Measurements from ENCODE around the gene KIF25.

KIF25 gene

DNA sequence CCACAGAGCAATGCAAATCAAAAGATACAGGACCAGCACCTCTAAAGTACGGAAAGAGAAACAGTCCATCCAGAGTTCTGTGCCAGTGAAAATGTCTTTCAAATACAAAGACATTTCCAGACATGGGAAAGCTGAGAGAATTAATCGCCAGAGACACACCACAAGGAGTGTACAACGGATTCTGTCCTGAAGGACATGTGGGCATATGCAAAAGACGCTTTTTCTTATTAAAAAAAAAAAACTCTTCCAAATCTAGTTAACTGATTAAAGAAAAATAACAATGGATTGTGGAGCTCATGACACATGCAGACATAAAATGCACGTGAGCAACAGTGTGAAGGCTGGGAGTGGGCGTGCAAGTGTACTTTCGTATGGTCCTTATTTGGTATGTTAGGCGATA, 22.8 kb downstream of the KIF25 start:
- no peak for DNase-seq

DNA sequence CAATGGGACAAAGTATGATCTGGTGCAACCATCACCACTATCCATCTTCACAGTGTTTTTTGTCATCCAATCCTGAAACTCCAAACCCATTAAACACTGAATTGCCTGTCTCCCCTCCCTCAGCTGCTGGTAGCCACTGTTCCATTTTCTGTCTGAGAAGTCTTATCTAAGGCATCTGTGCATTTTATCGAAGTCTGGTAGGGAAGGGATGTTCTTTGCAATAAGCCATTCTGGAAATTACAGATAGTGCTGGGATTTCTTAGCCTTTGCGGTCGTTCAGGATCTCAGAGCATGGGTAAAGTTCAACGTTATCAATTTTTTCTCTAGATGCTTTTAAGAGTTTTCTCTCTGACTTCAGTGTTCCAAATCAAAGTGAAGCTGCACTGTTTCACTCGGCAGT, 24.1 kb downstream of the KIF25 start:
- DNase-seq = no peak

DNA sequence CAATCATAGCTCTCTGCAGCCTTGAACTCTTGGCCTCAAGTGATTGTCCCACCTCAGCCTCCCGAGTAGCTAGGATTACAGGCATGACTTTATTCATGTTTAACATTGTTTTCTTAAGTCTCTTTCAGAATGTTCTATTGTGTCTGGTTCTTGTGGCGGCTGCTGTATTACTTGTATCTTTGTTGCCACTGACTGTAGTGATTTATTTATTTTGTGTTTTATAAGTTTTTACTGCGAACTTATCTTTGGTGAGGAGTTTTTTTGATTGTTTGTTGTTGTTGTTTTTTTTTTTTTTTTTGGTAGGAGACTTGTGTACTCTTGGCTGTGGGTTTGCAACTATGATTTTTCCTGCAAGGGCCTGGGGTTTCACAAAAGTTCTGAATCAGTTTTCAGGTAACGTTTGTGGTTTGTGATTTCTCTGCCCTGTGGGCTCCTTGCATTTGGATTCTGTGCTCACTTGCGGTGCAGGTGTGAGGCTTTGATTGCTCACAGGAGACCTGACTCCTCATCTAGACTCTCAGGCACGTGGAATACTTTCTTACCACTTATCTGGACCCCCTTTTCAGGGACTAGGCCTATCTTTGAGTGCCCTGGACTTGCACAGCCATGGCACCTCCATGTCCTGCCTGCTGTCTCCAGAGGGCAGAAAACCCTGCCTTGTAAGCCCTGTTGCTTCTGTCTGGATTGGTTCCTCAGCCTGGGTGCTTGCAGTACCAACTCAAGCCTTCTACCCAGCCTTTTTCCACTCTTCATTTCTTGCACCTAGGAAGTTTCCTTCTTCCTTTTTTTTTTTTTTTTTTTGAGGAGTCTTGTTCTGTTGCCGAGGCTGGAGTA, 25.2 kb downstream of the KIF25 start:
- no peak for DNase-seq

DNA sequence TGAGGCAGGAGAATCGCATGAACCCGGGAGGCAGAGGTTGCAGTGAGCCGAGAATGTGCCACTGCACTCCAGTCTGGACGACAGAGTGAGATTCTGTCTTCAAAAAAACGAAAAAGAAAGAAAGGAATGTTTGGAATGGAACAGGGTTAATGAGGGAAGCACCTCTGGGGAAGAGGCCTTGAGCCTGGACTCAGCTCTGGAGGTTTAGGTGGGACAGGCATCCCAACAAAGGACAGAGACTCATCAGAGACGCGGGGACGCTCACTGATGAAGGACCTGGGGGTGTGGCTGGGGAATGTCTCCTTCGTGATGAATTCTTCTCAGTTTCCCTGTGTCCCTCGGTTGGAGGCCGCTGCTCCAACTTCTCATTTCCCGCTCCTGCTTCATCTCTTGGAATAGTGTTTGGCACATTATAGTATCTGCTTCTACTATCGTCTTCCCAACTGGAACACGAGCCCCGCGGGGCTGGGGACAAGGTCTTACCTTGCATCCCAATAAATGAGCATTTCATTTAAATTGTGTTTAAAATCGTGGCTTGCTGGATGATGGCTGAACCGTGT, 27.6 kb downstream of the KIF25 start:
- DNase-seq = no peak

DNA sequence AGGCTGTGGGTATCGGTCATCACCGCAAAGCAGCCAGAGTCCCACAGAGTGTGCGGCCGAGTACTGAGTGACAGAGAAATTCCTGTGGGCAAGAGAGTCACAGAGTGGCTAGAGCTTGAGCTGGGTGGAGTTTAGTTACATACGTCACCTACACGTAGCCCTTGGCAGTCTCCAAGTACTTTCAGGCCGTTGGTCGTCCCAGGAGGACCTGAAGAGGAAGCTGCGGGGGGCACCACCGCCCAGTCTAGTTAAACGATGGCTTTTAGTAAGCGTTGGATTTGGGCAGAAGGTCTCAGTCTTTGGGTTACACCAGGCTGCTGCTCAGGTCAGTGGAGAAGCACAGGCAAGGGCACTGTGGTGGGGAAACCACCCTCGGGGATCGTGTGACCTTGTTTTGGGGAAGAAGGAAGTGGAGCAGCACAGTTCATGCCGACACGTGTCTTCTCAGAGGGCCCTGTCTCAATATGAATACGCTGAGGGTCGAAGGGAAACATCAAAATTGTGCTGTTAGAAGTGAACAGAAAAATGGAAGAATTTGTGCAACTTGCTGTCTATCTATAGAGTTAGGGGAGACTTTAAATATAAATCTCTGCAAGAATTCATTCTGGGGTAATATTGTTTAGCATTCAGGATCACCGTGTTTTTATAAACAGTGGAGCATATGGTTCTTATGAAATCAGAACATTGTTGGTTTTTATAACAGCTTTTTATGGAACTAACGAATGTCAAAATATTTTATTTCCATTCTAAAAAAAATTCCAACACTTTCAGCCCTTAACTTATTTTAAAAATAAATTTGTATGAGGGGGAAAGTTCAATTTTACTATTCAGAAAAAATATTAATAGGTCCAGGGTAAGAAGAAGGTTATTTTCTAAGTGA, 28.6 kb downstream of the KIF25 start:
- DNase-seq = no peak

DNA sequence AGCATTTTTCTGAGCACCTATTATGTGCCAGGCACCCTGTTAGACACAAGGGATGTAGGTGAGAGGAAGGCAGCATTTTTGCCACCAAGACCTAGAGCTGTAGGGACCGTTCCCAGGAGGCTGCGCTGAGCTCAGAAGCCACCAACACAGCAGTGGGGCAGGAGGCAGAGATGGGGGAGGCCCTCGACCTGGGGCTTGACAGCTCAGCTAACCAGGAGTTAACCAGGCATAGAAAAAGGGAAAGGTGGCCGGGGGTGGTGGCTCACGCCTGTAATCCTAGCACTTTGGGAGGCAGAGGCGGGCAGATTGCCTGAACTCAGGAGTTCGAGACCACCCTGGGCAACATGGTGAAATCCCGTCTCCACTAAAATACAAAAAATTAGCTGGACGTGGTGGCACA, 29.5 kb downstream of the KIF25 start:
- no peak for DNase-seq

DNA sequence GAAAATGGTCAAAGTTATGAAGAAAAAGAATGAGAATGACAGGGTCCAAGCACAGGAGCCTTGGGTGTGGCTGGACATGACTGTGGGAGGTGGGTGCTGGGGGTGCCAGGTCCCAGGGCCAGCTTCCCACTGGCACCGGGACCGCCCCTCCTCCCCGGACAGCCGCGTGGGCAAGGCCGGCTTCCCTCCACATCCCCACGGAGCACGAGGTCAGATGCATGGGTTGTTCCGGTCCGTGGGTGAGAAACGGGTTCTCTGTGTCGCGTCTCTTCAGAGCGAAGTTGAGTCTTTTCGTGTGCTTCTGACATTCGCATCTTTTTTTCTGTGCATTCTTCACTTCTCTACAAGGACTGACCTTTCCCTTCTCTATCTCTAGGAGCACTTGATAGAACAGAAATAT, 30.1 kb downstream of the KIF25 start:
- no peak for DNase-seq

DNA sequence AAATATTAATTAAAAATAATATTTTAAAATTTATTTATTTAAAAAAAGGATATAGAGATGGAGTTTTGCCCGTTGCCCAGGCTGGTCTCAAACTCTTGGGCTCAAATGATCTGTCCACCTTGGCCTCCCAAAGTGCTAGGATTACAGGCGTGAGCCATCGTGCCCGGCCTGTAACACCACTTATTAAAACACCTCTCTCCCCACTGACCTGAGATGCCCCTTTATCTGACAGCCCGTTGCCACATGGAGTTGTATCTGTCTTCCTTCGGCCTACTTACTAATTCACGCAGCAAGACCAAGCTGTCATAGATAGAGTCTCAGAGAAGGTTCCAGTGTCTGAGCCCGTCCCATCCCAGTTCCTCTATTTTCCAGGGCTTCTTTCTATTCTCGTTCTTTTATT, 30.7 kb downstream of the KIF25 start:
- DNase-seq = no peak

DNA sequence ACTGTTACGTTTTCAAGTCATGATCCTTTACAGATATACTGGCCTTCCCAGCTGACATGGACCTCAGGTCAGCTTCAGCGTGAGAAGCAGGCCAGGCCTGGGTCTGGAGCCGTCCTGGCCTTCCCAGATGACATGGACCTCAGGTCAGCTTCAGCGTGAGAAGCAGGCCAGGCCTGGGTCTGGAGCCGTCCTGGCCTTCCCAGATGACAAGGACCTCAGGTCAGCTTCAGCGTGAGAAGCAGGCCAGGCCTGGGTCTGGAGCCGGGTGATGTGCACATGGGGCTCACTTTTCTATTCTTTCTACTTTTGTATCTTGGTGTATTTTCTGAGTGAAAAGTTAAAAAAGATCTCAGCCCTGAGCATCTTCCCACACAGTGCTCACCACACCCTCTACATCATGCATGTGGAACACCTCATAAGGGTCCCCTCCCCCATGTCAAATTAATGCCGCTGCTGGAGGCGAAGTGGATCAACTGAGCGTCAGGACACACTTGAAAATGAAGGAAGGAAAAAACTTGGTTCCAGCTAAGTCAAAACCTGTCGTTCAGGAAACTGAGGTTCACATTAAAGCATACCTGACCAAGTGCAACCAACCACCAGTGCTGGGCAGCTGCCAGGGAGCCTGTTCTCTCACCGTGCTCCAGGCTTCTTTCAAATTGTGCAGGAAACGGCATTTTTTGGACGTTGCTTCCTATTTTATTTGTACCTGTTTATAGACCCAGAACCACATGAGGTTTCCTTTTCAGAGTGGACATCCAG, 32.2 kb downstream of the KIF25 start:
- no peak for DNase-seq

DNA sequence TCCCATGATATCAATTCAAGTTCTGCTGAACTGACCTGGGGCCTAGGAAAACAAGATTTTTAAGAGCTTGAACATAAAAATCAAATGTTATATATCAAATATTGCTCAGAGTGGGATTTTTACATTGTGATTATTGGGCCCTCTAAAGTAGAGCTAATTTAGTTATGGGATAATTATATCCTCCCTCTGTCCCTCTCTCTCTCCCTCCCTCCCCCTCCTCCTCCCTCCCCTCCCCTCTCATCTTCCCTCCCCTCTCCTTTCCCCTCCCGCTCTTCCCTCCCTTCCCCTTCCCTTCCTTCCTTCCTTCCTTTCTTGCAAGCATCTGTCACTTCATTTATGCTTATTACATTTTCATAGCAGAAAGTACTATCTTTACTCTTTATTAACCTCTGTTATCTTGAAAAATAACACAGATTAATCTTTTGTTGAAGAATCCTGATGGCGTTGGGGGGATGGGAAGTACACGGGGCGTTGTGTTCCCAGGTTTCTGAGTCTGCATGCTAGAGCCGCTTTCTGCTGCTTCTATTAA, 32.8 kb downstream of the KIF25 start:
- DNase-seq = no peak

DNA sequence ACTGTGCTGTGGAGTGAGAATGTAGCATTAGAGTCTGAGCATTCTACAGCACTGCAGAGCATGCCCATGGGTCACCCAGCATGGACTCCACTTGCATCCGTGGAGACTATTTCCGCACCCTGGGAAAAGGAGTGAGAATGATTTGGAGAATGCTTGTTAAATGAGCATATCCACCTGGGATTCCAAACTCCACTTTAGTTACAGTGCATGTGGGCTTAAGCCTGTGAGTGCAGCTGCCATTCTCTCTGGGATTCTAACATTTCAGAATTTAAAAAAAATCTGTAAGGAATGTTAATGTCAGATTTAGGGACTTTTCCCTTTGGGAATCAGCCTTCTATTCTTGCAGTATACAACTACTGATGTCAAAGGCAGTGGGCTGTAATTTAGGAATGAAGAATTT, 33.4 kb downstream of the KIF25 start:
- DNase-seq = no peak

DNA sequence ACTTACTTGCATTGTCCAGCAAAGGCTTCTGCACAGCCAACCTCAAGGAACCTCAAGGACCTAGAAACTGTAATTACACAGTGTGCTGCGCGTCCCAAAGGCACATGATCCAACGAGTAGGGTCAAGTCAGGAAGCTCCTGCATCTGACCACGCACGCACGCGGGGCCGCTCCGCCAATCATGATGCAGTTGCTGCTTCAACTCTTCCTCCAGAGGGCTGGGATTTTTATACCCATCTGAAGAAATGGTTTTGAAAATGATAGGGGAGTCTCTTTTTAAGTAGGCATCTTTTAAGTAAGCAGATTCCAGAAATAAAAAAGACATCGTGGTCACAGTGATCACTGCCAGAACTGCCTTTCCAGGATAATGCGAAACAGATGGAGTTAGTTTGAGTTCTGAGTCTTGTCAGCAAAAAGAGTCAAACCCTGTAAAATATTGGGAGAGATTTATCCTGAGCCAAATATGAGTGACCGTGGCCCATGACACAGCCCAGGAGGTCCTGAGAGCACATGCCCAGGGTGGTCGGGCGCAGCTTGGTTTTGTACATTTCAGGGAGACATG, 34.0 kb downstream of the KIF25 start:
- DNase-seq = no peak

DNA sequence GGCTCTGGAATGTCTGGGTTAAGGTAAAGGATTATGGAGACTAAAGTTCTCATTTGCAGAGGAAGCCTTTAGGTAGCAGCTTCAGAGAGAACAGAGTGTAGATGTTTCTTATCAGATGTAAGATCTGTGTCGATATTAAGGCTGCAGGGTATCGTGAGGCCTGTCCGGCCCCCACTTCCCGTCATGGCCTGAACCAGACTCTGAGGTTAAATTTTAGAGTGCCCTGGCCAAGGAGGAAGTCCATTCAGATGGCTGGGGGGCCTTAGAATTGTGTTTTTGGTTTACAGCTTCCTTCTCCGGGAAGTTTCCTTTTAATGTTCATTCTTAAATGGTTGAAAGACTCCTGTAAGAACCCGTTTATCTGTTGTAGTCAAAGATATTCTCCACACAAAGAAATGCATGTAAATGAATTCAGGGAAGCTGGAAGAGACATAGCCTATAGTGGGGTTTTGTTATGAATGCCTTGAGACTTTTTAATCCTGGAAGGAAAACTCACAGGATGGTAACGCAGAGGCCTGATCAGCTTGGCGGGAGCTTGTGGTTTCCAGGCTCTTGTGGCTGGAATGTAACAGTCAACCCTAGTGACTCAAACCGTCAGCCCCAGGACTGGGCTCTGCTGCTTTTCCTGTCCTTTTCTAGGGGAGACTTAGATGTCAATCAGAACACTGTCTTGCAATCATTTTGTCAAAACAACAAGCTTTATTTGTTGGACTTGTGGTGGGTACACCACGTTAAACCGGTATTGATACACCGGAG, 34.7 kb downstream of the KIF25 start:
- DNase-seq = no peak

DNA sequence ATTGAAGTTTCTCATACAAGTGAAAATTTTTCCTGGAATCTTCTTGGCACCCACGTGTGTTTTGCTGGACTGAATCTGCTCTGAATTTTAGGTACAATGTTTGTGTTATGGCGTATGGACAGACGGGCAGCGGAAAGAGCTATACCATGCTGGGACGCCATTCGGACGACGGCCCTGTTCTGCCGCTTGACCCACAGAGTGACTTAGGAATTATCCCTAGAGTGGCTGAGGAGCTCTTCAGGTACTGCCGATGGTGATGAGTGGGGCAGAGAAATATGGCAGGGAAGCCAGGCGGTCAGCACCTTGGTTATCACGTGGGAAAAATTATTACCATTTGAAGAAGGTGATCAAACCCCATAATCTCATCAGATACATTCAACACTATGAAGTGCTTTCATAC, 36.3 kb downstream of the KIF25 start:
- no peak for DNase-seq

DNA sequence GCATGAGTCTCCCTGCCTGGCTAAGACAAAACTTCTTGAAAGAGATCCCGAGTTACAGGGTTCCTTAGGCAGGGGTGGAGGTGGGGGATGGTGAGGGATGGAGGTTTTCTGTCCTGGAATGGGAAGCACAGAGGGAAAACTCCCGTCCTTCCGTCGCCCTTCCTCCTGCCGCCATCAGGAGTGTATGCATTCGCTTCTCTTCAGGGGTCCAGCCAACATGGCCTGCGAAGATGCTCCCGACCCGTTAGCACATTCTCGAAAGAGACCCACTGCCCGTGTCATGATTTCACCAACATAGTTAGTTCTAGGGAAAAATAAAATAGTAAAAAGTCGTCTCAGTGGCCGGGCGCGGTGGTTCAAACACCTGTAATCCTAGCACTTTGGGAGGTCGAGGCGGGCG, 37.1 kb downstream of the KIF25 start:
- DNase-seq = no peak

DNA sequence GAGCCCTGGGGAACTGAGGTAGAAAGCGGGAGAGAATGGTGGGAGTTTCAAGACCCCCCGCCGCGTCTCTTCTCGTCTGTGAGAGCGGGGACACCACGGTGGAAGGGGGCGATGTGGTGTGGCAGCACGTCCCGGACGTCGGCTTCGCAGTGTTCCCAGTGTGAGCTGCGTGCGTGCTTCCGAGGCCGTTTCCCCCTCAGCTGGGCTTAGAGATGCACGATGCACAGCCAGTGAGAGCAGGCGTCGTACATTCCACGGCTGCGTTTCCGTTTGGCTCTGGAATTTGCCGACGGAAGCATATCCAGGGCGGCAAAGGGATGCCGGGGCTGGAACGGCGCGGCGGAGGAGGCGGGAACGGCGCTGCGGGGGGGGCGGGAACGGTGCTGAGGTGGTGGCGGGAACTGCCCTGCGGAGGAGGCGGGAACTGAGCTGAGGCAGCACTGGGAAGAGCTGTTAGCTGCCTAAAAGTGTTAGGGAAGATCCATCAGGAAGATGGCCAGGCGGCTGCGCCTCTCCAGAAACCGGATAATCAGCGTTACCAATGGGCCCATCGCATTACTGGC, 37.7 kb downstream of the KIF25 start:
- DNase-seq = no peak

DNA sequence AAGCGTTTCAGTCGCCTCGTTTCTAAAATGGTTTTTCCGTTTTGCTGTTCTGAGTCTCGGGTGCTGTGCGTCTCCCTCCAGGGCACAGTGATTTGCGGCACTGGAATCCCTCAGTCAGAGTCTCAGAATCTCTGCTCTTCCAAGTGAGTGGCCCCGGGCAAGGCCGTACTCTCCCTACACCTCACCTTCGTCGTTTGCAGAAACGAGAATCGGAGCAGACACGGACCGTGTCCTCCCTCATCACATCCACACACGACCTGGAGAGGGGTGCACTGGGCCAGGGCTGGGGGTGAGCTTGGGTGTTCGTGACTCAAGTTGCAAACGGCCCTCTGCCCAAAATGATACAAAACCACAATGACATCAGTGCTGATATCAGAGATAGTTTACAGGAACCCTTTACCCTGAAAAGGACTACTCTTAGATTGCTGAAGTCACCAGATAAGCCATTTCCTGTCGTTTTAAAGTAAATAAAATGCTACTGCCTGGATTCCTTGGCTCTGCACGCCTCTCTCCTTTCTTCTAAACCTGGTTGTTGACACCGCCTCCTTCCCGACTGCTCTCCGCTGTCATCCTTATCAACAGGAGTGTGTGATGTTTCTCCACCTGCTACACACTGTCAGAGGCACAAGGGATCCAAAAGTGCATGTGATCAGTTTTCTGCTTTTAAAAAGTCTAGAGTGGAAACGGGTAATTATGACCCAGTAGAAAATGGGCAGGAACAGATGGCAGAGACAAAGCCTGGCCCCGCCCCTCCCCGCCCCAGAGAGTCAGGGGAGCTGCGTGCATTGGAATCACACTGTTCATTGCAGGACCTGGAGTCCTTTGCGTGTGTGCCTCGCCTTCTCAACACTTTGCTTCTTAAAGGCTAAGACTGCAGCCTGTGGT, 38.4 kb downstream of the KIF25 start:
- DNase-seq = no peak

DNA sequence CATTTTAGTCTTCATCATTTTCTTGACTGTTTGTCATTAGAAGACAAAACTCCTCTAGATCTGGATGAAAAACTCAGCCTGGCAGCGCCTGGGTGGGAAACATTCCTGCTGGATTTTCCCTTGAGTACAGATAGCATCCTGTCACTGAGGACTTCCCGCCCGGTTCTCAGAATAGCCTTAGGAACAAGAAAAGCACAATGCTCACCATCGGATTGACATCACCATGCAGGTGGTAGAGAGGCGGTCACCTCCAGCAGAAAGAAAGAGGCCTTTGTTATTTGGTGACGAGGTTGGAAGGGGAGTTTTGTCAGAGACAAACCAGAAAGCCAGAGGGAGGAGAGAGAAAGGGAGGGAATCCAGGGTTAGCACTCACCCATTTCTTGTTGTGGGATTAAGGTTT, 39.8 kb downstream of the KIF25 start:
- DNase-seq = no peak

DNA sequence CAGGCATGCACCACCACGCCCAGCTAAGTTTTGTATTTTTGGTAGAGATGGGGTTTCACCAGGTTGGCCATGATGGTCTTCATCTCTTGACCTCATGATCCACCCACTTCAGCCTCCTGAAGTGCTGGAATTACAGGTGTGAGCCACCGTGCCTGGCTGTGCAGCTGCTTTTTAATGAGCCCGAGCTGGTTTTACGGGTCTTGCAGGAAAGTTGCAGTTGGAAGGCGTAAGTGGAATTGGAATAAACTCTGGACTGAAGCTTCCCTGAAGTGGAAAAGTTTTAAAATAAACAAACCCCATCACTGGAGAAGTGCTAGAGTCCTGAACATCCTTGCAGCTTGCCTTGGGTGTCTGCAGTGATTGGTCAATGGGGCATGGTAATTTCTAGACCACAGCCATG, 40.4 kb downstream of the KIF25 start:
- no peak for DNase-seq

DNA sequence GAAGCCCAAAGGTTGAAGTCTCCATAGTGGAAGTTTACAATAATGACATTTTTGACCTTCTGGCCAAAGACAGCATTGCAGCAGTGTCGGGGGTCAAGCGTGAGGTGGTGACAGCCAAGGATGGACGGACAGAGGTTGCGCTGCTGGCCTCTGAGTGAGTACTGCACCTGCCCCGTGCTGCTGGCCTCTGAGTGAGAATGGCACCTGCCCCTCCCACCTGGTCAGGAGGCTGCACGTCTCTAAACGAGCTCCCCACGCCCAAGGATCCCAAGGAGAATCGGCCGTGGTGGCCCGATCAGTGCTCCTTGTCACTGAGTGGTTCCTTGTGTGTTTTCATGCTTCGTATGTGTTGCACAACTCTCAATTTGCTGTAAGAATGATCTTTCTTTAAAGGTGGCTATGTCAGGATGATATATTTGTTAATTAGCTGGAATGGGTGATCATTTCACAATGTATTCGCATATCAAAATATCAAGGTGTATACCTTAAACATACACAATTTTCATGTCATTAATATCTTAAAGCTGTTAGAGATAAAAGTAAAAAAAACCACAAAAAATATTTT, 41.2 kb downstream of the KIF25 start:
- no peak for DNase-seq

Data from bone marrow (tissue), 2 donors.